Measurements from ENCODE around the gene POC1B. TPM values are rescaled to one million over a fixed set of nuclear protein-coding genes. Genes with fewer than 3 reads are reported as not detected.

Gene POC1B
- total RNA-seq, 4 donors from 2014 or later: 17.9 to 34.8 (median 23.6) TPM

GRCh38 chr12:89373763-89374572 lies 151.9 kb downstream of the POC1B start:
- ATAC-seq (ENCODE audit: low FRiP score) (peak; percentile 87), DNase-seq (ENCODE audit: low spot score) (no peak)
- TF ChIP-seq CTCF (IDR thresholded peaks at IDR 0.05): no peak

GRCh38 chr12:89372584-89373370 lies 153.1 kb downstream of the POC1B start:
- no peak for TF ChIP-seq CTCF (IDR thresholded peaks at IDR 0.05)
- ATAC-seq (ENCODE audit: low FRiP score): no peak
- DNase-seq (ENCODE audit: low spot score): no peak

GRCh38 chr12:89370850-89371249 lies 155.0 kb downstream of the POC1B start:
- DNase-seq (ENCODE audit: low spot score) (no peak), ATAC-seq (ENCODE audit: low FRiP score) (no peak)
- TF ChIP-seq CTCF (IDR thresholded peaks at IDR 0.05): no peak

- ATAC-seq (ENCODE audit: low FRiP score) (no peak), DNase-seq (ENCODE audit: low spot score) (no peak)
- no peak for TF ChIP-seq CTCF (IDR thresholded peaks at IDR 0.05)
These were observed 155.4 kb downstream of the POC1B start for GRCh38 chr12:89370421-89370831.

Small RNA genes within 50 kb of the gene (small RNA-seq; reads per million reads assigned to genes)
- gene AC025034.2 (not detected), gene POC1B-GALNT4 (not detected)

Other genes with a start within 250 kb of the POC1B start
- 100 to 1,000 TPM; 201 to 329 (median 213) TPM for gene DUSP6, start 173.5 kb downstream of the POC1B start, total RNA-seq
- 10 to 100 TPM in 2 of 4 donors, 1 to 10 TPM in 2; 7.5 to 16.6 (median 9.8) TPM for gene GALNT4, start 1.3 kb downstream of the POC1B start, total RNA-seq
- 100 to 1,000 TPM in 1 of 4 donors, 10 to 100 TPM in 3; 29.5 to 116 (median 68.4) TPM for gene ATP2B1, start 182.8 kb upstream of the POC1B start, total RNA-seq